CD4-positive, alpha-beta memory T cell (primary cell): ENCODE measurements around the gene PROCA1. TPM values are rescaled to one million over a fixed set of nuclear protein-coding genes. Genes with fewer than 3 reads are reported as not detected.

Experiments used
- CTCF ChIA-PET: fragments of 350-600 bp; sonication (Branson Sonifier 250); formaldehyde crosslinking; loops from one replicate; lab custom pipeline; 2021; ENCODE audit warnings: inconsistent platforms; ENCODE audit not compliant: partially characterized antibody; lab: Charles Lee
- POLR2A ChIA-PET: fragments of 350-600 bp; sonication (Branson Sonifier 250); formaldehyde crosslinking; loops from one replicate; lab custom pipeline; 2021; ENCODE audit not compliant: partially characterized antibody; lab: Charles Lee
- DNase-seq, 5 donors: peaks; one replicate each; pipeline versions ENCODE4 v3.0.0 to v3.0.0-alpha.2; 2020 to 2022; ENCODE audit warnings: mixed read lengths in 1 of 5
- H3K27ac ChIP-seq: one replicate; pipeline ENCODE4 v1.7.0; 2013; ENCODE audit warnings: low read depth, low read length
- H3K27me3 ChIP-seq: 2 replicates; pipeline ENCODE4 v1.7.0; 2013; ENCODE audit warnings: mild to moderate bottlenecking, low read length, moderate library complexity; ENCODE audit not compliant: insufficient read depth
- H3K36me3 ChIP-seq: 2 replicates; pipeline ENCODE4 v1.7.0; 2013; ENCODE audit warnings: mild to moderate bottlenecking, low read length, moderate library complexity; ENCODE audit not compliant: insufficient read depth
- H3K4me1 ChIP-seq: 2 replicates; pipeline ENCODE4 v1.7.0; 2013; ENCODE audit warnings: mild to moderate bottlenecking, low read length, moderate library complexity; ENCODE audit not compliant: insufficient read depth
- H3K4me3 ChIP-seq, 2 donors: one replicate each; pipeline ENCODE4 v1.7.0; 2013; ENCODE audit warnings: low read length in 2 of 2, mild to moderate bottlenecking in 1 of 2
- H3K9me3 ChIP-seq, 2 donors: one replicate each; pipeline ENCODE4 v1.7.0; 2013; ENCODE audit warnings: low read length in 2 of 2, control low read depth in 1 of 2; ENCODE audit not compliant: control insufficient read depth in 1 of 2
- H3K27ac Mint-ChIP-seq, 7 donors: one replicate each; pipeline ENCODE4 v1.8.0; 2020 to 2021; ENCODE audit warnings: mixed read lengths in 7 of 7, mild to moderate bottlenecking in 6 of 7, inconsistent platforms in 3 of 7, moderate library complexity in 3 of 7
- H3K27me3 Mint-ChIP-seq, 2 donors: one replicate each; pipeline ENCODE4 v1.8.0; 2020 to 2021; ENCODE audit warnings: mixed read lengths in 2 of 2
- H3K36me3 Mint-ChIP-seq, 2 donors: one replicate each; pipeline ENCODE4 v1.8.0; 2020 to 2021; ENCODE audit warnings: mixed read lengths in 2 of 2, inconsistent platforms in 1 of 2, mild to moderate bottlenecking in 1 of 2
- H3K4me1 Mint-ChIP-seq, 4 donors: one replicate each; pipeline ENCODE4 v1.8.0; 2020 to 2021; ENCODE audit warnings: mixed read lengths in 4 of 4, mild to moderate bottlenecking in 1 of 4
- H3K4me3 Mint-ChIP-seq, 8 donors: one replicate each; pipeline ENCODE4 v1.8.0; 2020 to 2021; ENCODE audit warnings: mixed read lengths in 8 of 8, mild to moderate bottlenecking in 7 of 8, moderate library complexity in 6 of 8, inconsistent platforms in 3 of 8
- H3K9me3 Mint-ChIP-seq, 8 donors: one replicate each; pipeline ENCODE4 v1.8.0; 2020 to 2021; ENCODE audit warnings: mixed read lengths in 8 of 8, mild to moderate bottlenecking in 5 of 8, inconsistent platforms in 3 of 8, moderate library complexity in 1 of 8
- intact Hi-C: fragments of 100-400 bp; cut with micrococcal nuclease; formaldehyde crosslinking; loops from one replicate; pipeline ENCODE4 v1.15.1; 2023
- polyA plus RNA-seq, 2 donors: library from polyadenylated mRNA; unstranded; fragments of 300-500 nt; fragmentation: Illumina TruSeq; gene quantifications; one replicate each; pipeline ENCODE4 v1.2.3, GENCODE V29; 2021
- total RNA-seq, 2 experiments: library from RNA; stranded (reverse); gene quantifications; one replicate each; pipeline ENCODE4 v1.2.3, GENCODE V29; 2021

Gene PROCA1
- total and polyA plus RNA-seq, 4 experiments from 2014 or later, result 0.12 to 17.4 (median 7.9) TPM

- Mint-ChIP-seq H3K27me3 (no peaks in the 10 kb centered on the region), H3K27ac (peak overlapping the region; percentile 90 to 98 (median 96)), H3K4me3 (peak overlapping the region; percentile 87 to 92 (median 90)), H3K4me1 (peaks cover 7 to 27% (median 15%) of the 10 kb centered on the region in 4 donors), H3K36me3 (peaks cover 0 to 17% of the 10 kb centered on the region in 2 donors), H3K9me3 (no peaks in the 10 kb centered on the region)
- H3K4me1 ChIP-seq, result peaks cover 28% of the 10 kb centered on the region
- DNase-seq, result peak in 4 of 5 donors; percentile 54 to 72 (median 64)
- POLR2A ChIA-PET, result interaction anchor here (0.8 to 19.4 kb wide), 13 partner anchors 9 to 208 kb away, joined by 3 to 528 read pairs (median 4); partner anchors contain the start of genes BLTP2, NEK8, PHF12 and PROCA1
- peak overlapping the region; percentile 64 to 81 for H3K4me3 ChIP-seq
- H3K27ac ChIP-seq, result peak overlapping the region; percentile 67
- no peaks in the 10 kb centered on the region for H3K27me3 ChIP-seq
- no peaks in the 10 kb centered on the region for H3K9me3 ChIP-seq
- CTCF ChIA-PET, result interaction anchor here (1.7 to 13.1 kb wide), 2 partner anchors 18 to 23 kb away, joined by 4 to 492 read pairs; partner anchors contain the start of genes NEK8 and TLCD1
- intact Hi-C loops, result loop anchor here (1.0 kb wide), 1 partner anchor 16 kb away; the partner anchor contains the start of gene NEK8
- H3K36me3 ChIP-seq, result peaks cover 20% of the 10 kb centered on the region
Observed at GRCh38 chr17:28744104-28744971, 32.6 kb upstream of the PROCA1 start.

DNA sequence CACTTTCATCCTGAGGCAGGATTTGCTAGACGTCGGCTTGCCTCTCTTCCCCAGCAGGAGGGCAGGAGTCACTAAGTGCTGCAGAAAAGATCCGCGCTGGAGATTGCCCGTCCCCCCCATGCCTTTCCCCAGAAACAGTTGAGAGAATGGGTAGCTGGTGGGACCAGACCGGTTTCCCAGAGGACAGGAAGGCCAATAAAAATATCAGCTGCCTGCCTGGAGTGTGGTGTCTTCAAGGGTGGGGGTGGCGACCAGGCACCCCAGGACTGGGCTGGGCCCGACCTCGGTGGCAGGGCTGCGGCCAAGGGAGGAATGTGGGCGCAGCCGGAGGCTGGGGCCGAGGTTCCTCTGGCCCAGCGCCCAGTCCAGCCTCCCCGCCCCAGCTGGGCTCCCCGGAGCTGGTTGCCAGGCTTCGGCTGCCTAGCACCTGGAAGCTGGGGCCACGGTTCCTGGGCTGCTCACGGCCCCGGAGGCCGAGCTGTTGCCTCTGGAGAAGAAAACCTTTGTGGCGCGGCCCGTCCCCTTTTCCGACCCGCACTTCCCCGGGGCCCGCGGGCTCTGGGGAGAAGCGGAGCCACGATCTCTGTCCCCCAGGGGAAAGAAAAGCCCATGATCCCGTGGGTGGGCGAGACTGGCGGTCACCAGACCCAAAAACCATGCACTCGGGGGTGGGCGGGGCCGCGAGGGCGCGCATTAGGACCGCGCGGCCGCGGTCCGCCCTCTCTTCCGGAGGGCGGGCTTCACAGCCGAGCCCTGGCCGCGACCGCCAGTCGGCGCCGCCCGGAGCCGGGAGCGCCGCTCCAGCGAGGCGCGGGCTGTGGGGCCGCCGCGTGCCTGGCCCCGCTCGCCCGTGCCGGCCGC is 31.8 kb upstream of the PROCA1 start, which contains the start of gene TRAF4:
Gene TRAF4, plus strand, starts transcription at position 769 of the 861 bp plus-strand sequence. CDS start 102 bp downstream, outside the sequence.
- intact Hi-C loops, result loop anchor here (1.0 kb wide), 1 partner anchor 15 kb away; the partner anchor contains the start of gene NEK8
- Histone ChIP-seq H3K9me3 (no peaks in the 10 kb centered on the region), H3K4me1 (peaks cover 35% of the 10 kb centered on the region), H3K27ac (peak within 1 kb of the TSS; percentile 67), H3K27me3 (no peaks in the 10 kb centered on the region), H3K4me3 (peak within 1 kb of the TSS; percentile 64 to 81), H3K36me3 (peaks cover 11% of the 10 kb centered on the region)
- ChIA-PET CTCF (interaction anchor here (13.1 kb wide), 1 partner anchor 17 kb away, joined by 492 read pairs; the partner anchor contains the start of genes NEK8 and TLCD1), POLR2A (interaction anchor here (0.6 to 19.4 kb wide), 10 partner anchors 11 to 209 kb away, joined by 3 to 528 read pairs (median 3); partner anchors contain the start of genes NEK8, PHF12, RPL23A and TLCD1)
- Mint-ChIP-seq H3K4me1 (peaks cover 12 to 36% (median 22%) of the 10 kb centered on the region in 4 donors), H3K4me3 (peak within 1 kb of the TSS; percentile 87 to 92 (median 90)), H3K36me3 (peaks cover 0 to 15% of the 10 kb centered on the region in 2 donors), H3K9me3 (no peaks in the 10 kb centered on the region), H3K27ac (peak within 1 kb of the TSS; percentile 90 to 98 (median 96)), H3K27me3 (no peaks in the 10 kb centered on the region)
- DNase-seq, result peak; percentile 70 to 78 (median 75)

GRCh38 chr17:28741358-28742349 is 30.0 kb upstream of the PROCA1 start:
- peaks cover 0 to 10% of the 10 kb centered on the region in 2 donors for H3K36me3 Mint-ChIP-seq
- peaks cover 37% of the 10 kb centered on the region for H3K4me1 ChIP-seq
- intact Hi-C loops, result no loop called here
- H3K9me3 Mint-ChIP-seq, result no peaks in the 10 kb centered on the region
- no peaks in the 10 kb centered on the region for H3K27me3 ChIP-seq
- H3K36me3 ChIP-seq, result no peaks in the 10 kb centered on the region
- peaks cover 15 to 41% (median 26%) of the 10 kb centered on the region in 4 donors for H3K4me1 Mint-ChIP-seq
- ChIA-PET POLR2A (interaction anchor here (19.4 kb wide), 1 partner anchor 17 kb away, joined by 528 read pairs; the partner anchor contains the start of genes NEK8, RPL23A and TLCD1), CTCF (interaction anchor here (1.2 to 1.8 kb wide), 3 partner anchors 9 to 15 kb away, joined by 4 to 11 read pairs (median 9); partner anchors contain the start of gene TLCD1)
- H3K4me3 ChIP-seq, result no peak overlapping the region
- DNase-seq, result no peak
- H3K27ac Mint-ChIP-seq, result peak overlapping the region in 1 of 7 donors; percentile 31
- no peaks in the 10 kb centered on the region for H3K9me3 ChIP-seq
- H3K27me3 Mint-ChIP-seq, result no peaks in the 10 kb centered on the region
- H3K4me3 Mint-ChIP-seq, result peak overlapping the region in 1 of 8 donors; percentile 21
- H3K27ac ChIP-seq, result no peak overlapping the region

DNA sequence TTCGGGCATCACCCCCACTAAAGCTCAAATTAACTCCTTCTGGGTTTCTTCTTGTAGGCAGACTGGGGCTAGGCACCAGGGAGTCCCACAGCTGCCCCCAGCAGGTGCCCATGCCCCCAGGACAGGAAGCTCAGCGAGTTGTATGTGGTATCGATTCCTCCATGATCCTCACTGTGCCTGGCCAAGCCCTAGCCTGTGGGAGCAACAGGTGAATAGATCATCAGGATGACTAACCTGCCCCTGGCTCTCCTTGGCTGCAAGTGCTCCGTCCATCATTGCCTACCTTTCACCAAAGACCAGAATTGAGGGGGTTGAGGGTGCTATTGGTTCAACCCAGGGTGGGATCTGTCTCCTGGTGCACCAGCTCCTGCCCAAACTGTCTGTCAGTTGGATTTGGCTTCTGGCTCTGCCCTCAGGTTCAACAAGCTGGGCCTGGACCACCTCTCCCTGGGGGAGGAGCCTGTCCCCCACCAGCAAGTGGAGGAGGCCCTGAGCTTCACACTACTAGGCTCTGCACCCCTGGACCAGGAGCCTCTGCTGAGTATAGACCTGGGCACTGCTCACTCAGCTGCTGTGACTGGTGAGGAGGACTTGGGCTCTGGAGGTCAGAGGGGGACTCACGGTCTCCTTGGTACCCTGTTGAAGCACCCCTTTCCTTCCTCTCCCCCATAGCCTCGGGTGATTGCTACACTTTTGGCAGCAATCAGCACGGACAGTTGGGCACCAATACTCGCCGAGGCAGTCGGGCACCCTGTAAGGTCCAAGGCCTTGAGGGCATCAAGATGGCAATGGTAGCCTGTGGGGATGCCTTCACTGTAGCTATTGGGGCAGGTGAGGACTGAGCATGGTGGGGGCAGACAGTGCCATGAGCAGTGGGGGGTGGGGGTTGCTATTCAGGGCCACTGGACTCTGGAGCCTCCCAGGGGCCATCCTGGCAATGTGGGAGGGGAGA is 29.0 kb upstream of the PROCA1 start:
- Histone ChIP-seq H3K27me3 (no peaks in the 10 kb centered on the region), H3K36me3 (no peaks in the 10 kb centered on the region), H3K4me1 (peaks cover 27% of the 10 kb centered on the region), H3K9me3 (no peaks in the 10 kb centered on the region), H3K4me3 (no peak overlapping the region), H3K27ac (no peak overlapping the region)
- Mint-ChIP-seq H3K4me1 (peaks cover 11 to 33% (median 19%) of the 10 kb centered on the region in 4 donors), H3K9me3 (no peaks in the 10 kb centered on the region), H3K4me3 (peak overlapping the region in 1 of 8 donors; percentile 21), H3K27ac (peak overlapping the region in 2 of 7 donors; percentile 25 to 57), H3K27me3 (no peaks in the 10 kb centered on the region), H3K36me3 (peaks cover 0 to 10% of the 10 kb centered on the region in 2 donors)
- POLR2A ChIA-PET, result interaction anchor here (0.5 to 19.4 kb wide), 2 partner anchors 16 to 30 kb away, joined by 3 to 528 read pairs; partner anchors contain the start of genes NEK8, RPL23A and TLCD1
- no peak for DNase-seq
- CTCF ChIA-PET, result interaction anchor here (1.0 to 1.8 kb wide), 4 partner anchors 9 to 14 kb away, joined by 3 to 11 read pairs (median 7); partner anchors contain the start of gene TLCD1
- intact Hi-C loops, result no loop called here

GRCh38 chr17:28738680-28739384 is 27.1 kb upstream of the PROCA1 start:
- peak overlapping the region; percentile 55 to 94 (median 86) for H3K27ac Mint-ChIP-seq
- peaks cover 8 to 19% (median 10%) of the 10 kb centered on the region in 4 donors for H3K4me1 Mint-ChIP-seq
- H3K36me3 Mint-ChIP-seq, result peaks cover 0 to 8% of the 10 kb centered on the region in 2 donors
- intact Hi-C loops, result loop anchor here (1.0 kb wide), 1 partner anchor 10 kb away; no protein-coding TSS in a partner anchor
- peaks cover 3% of the 10 kb centered on the region for H3K36me3 ChIP-seq
- peak; percentile 34 to 87 (median 37) for DNase-seq
- POLR2A ChIA-PET, result interaction anchor here (0.9 kb wide), 1 partner anchor 10 kb away, joined by 3 read pairs; the partner anchor contains the start of gene NEK8
- no peaks in the 10 kb centered on the region for H3K27me3 ChIP-seq
- H3K4me3 ChIP-seq, result no peak overlapping the region
- H3K27ac ChIP-seq, result no peak overlapping the region
- CTCF ChIA-PET, result interaction anchor here (1.3 kb wide), 1 partner anchor 12 kb away, joined by 8 read pairs; the partner anchor contains the start of gene TLCD1
- H3K9me3 ChIP-seq, result no peaks in the 10 kb centered on the region
- H3K4me1 ChIP-seq, result peaks cover 16% of the 10 kb centered on the region
- peak overlapping the region in 2 of 8 donors; percentile 2 to 57 for H3K4me3 Mint-ChIP-seq
- H3K9me3 Mint-ChIP-seq, result no peaks in the 10 kb centered on the region
- no peaks in the 10 kb centered on the region for H3K27me3 Mint-ChIP-seq
